ENCODE measurements around the gene FHIT.

- TF ChIP-seq CTCF (IDR thresholded peaks at IDR 0.05) (no peak), POLR2A (IDR thresholded peaks at IDR 0.05) (no peak), POLR2AphosphoS5 (IDR thresholded peaks at IDR 0.05) (no peak)
These were observed 864.9 kb downstream of the FHIT start for GRCh38 chr3:60386306-60386705.

All from suprapubic skin (tissue), 4 donors.